NB4 (cell line): ENCODE results near the gene PREP.

Source experiments
- DNase-seq: peaks from one replicate; pipeline ENCODE4 v3.0.0; 2010; ENCODE audit warnings: low read depth
- H3K4me3 ChIP-seq: one replicate; pipeline ENCODE4 v1.5.1; 2011; ENCODE audit warnings: mild to moderate bottlenecking, low read depth, low read length, moderate library complexity
- MYC ChIP-seq: IDR thresholded peaks from 2 replicates; pipeline ENCODE4 v1.6.1; 2011; ENCODE audit warnings: low read depth, low read length
- POLR2A ChIP-seq: IDR thresholded peaks from 2 replicates; pipeline ENCODE4 v1.6.1; 2011; ENCODE audit warnings: mild to moderate bottlenecking; ENCODE audit not compliant: insufficient read length; ENCODE audit errors: extremely low read depth
- TF ChIP-seq, protein P1 (sequence below): IDR thresholded peaks from 2 replicates; pipeline ENCODE4 v1.6.1; 2011; ENCODE audit warnings: low read depth, low read length
- TF ChIP-seq, protein P2 (sequence below): IDR thresholded peaks from one replicate; pipeline ENCODE4 v1.5.1; 2012; ENCODE audit warnings: low read depth, low read length

PREP gene

DNA sequence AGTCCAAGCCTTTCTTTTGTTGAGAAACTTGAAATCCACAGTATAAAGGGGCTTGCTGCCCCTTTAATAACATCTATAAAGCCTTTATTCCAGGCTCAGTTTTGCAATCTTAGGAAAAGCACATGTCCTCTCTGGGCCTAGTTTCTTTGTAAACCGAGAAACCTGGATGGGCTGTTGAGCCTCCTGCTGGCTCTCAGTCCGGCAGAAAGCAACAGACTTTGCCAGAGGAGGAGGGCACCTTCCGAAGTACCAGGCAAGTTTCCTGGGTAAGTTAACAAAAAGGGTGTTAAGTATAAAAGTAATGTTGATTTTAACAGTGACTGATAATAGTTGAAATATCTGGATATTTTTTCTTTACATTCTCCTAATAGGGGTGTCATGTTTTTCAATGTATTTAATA lies 124.1 kb downstream of the PREP start:
- TF ChIP-seq, protein P1, sequence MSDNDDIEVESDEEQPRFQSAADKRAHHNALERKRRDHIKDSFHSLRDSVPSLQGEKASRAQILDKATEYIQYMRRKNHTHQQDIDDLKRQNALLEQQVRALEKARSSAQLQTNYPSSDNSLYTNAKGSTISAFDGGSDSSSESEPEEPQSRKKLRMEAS: no peak
- TF ChIP-seq, protein P2, sequence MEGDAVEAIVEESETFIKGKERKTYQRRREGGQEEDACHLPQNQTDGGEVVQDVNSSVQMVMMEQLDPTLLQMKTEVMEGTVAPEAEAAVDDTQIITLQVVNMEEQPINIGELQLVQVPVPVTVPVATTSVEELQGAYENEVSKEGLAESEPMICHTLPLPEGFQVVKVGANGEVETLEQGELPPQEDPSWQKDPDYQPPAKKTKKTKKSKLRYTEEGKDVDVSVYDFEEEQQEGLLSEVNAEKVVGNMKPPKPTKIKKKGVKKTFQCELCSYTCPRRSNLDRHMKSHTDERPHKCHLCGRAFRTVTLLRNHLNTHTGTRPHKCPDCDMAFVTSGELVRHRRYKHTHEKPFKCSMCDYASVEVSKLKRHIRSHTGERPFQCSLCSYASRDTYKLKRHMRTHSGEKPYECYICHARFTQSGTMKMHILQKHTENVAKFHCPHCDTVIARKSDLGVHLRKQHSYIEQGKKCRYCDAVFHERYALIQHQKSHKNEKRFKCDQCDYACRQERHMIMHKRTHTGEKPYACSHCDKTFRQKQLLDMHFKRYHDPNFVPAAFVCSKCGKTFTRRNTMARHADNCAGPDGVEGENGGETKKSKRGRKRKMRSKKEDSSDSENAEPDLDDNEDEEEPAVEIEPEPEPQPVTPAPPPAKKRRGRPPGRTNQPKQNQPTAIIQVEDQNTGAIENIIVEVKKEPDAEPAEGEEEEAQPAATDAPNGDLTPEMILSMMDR: no peak
- TF ChIP-seq MYC (no peak), POLR2A (no peak)
- no peak for DNase-seq
- H3K4me3 ChIP-seq: no peak overlapping the region

DNA sequence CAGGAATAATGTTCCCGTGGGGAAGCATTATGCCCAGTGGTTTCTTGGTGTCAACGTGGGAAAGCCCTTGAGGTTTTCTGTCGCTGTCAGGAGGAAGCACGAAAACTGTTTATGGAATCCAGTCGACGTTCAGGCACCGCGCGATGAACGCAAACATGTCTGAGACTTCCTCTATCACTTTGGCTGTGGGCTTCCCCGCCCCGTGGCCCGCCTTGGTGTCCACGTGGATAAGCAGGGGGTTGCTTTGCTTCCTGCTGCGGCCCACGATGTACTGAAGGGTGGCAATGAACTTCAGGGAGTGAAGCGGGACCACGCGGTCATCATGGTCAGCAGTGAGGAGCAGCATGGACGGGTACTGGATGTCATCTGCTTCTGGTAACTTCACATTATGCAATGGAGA lies 124.8 kb downstream of the PREP start:
- DNase-seq: no peak
- no peak for TF ChIP-seq MYC
- no peak for TF ChIP-seq POLR2A
- TF ChIP-seq, protein P1: no peak
- TF ChIP-seq, protein P2: no peak
- H3K4me3 ChIP-seq: no peak overlapping the region

DNA sequence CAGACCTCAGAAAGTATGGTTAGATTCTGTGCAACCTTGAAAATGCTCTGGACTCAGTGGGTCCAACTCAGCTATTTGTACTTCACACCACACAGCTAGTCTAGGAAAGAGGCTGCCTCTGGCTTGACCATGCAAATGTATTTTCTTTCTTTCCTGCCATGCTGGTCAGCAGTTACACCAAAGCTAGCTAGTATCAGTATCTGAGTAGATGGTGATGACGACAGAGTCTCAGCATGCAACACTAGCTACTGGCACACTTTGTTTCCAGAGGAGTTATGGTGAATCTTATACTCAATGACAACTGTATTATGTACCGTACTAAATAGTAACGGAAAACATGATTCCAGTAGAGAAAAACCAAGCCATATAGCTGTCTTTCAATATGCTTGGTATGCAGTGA lies 126.5 kb downstream of the PREP start:
- DNase-seq: no peak
- no peak for TF ChIP-seq POLR2A
- TF ChIP-seq, protein P1: no peak
- TF ChIP-seq, protein P2: no peak
- no peak for TF ChIP-seq MYC
- no peak overlapping the region for H3K4me3 ChIP-seq

DNA sequence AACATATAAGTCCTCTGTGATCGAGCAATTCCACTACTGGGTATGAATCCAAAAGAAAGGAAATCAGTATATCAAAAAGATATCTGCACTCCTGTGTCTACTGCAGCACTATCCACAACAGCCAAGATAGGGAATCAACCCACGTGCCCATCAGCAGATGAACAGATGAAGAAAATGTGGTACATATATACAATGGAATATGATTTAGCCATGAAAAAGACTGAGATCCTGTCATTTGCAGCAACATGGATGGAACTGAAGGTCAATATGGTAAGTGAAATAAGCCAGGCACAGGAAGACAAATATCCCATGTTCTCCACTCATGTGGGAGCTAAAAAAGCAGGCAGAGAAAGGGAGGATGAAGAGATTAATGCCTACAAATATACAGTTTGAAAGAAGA lies 127.3 kb downstream of the PREP start:
- TF ChIP-seq POLR2A: no peak
- TF ChIP-seq, protein P1: no peak
- TF ChIP-seq, protein P2: no peak
- no peak for TF ChIP-seq MYC
- DNase-seq: no peak
- H3K4me3 ChIP-seq: no peak overlapping the region

DNA sequence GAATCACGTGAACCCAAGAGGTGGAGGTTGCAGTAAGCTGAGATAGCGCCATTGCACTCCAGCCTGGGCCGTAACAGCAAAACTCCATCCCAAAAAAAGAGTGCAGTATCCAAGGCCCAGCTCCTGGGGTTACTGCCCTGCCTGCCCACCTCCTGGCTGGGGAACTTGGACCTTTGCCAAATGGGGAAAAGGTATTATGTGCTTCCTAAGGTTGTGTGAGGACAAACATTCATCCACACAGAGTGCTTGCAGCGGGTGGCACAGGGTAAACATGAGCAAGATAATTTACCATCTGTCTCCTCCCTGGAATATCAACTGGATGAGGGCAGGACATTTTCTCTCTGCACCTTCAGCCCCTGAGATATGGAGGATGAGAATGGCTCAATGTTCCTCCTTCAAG lies 128.2 kb downstream of the PREP start:
- TF ChIP-seq, protein P1: no peak
- TF ChIP-seq POLR2A: no peak
- no peak for TF ChIP-seq MYC
- TF ChIP-seq, protein P2: no peak
- DNase-seq: no peak
- H3K4me3 ChIP-seq: no peak overlapping the region

DNA sequence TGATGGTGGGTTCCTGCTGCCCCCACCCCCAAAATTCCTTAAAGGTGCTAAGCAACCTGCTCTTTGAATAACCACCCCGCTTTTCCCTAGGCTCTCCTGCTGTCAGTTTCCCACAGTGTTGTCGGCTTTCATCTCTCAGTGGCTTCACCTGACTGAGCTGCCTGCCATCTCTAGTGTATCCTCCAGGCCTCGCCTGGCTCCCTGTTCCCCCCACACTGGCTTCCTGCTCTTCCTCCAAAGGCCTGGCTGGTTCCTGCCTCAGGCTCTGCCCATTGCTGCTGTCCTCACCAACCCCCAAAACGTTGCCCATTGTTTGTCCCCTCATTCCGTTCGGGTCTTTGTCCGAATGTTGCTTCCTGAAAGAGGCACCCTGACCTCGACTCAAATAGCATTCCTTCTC lies 129.3 kb downstream of the PREP start:
- TF ChIP-seq POLR2A (no peak), MYC (no peak)
- TF ChIP-seq, protein P1: no peak
- TF ChIP-seq, protein P2: no peak
- H3K4me3 ChIP-seq: no peak overlapping the region
- no peak for DNase-seq
